ENCODE data around the gene BATF2. TPM values are rescaled to one million over a fixed set of nuclear protein-coding genes. Genes with fewer than 3 reads are reported as not detected.
A peak's percentile ranks its signal among the peaks of the same experiment; 100 is the strongest.
"Not testable (repeated sequence)": the region's sequence is repeated elsewhere in the genome, so short reads cannot be mapped to it uniquely, and the experiment has no call there.

BATF2 gene
- total RNA-seq, 4 donors from 2014 or later = 1.5 to 3.4 (median 1.6) TPM

- Histone ChIP-seq H3K9me3 (no peaks in the 10 kb centered on the region), H3K36me3 (peaks cover 0 to 10% of the 10 kb centered on the region in 2 donors), H3K27me3 (no peaks in the 10 kb centered on the region), H3K4me1 (peaks cover 0 to 25% (median 0%) of the 10 kb centered on the region in 3 donors), H3K27ac (peak overlapping the region in 3 of 4 donors; percentile 1 to 52 (median 32)), H3K4me3 (peak overlapping the region in 1 of 2 donors; percentile 28)
- WGBS, 2 donors (ENCODE audit: low coverage in 1 of 2) = 37 to 39% methylated on average over 9 to 12 of the region's 15 CpGs
- no peak for TF ChIP-seq EP300 (IDR thresholded peaks at IDR 0.05)
- TF ChIP-seq CTCF (IDR thresholded peaks at IDR 0.05) = no peak
- no peak for TF ChIP-seq POLR2A (IDR thresholded peaks at IDR 0.05)
- TF ChIP-seq POLR2AphosphoS5 (IDR thresholded peaks at IDR 0.05) = no peak
- peak; percentile 77 for ATAC-seq
Observed at GRCh38 chr11:64990222-64990923, 6.4 kb downstream of the BATF2 start.

- TF ChIP-seq POLR2AphosphoS5 (IDR thresholded peaks at IDR 0.05) (no peak), CTCF (IDR thresholded peaks at IDR 0.05) (no peak), EP300 (IDR thresholded peaks at IDR 0.05) (no peak), POLR2A (IDR thresholded peaks at IDR 0.05) (no peak)
- peak overlapping the region in 1 of 2 donors; percentile 28 for H3K4me3 ChIP-seq
- ATAC-seq = no peak
- 51% methylated on average over 4 of the region's 13 CpGs; no CpG with 5 or more reads in 1 of the 2 donors for WGBS, 2 donors (ENCODE audit: low coverage in 1 of 2)
- H3K27ac ChIP-seq = peak overlapping the region in 3 of 4 donors; percentile 1 to 52 (median 32)
- H3K4me1 ChIP-seq = peaks cover 0 to 22% (median 0%) of the 10 kb centered on the region in 3 donors
- no peaks in the 10 kb centered on the region for H3K27me3 ChIP-seq
- H3K9me3 ChIP-seq = no peaks in the 10 kb centered on the region
- H3K36me3 ChIP-seq = peaks cover 0 to 10% of the 10 kb centered on the region in 2 donors
Observed at GRCh38 chr11:64989416-64989815, 7.4 kb downstream of the BATF2 start.

- no peak for TF ChIP-seq POLR2A (IDR thresholded peaks at IDR 0.05)
- TF ChIP-seq CTCF (IDR thresholded peaks at IDR 0.05) = no peak
- TF ChIP-seq POLR2AphosphoS5 (IDR thresholded peaks at IDR 0.05) = no peak
- TF ChIP-seq EP300 (IDR thresholded peaks at IDR 0.05) = no peak
- peaks cover 0 to 10% of the 10 kb centered on the region in 2 donors for H3K36me3 ChIP-seq
- H3K4me1 ChIP-seq = peaks cover 0 to 22% (median 0%) of the 10 kb centered on the region in 3 donors
- peaks cover 6% of the 10 kb centered on the region for H3K27me3 ChIP-seq
- ATAC-seq = no peak
- no peak overlapping the region for H3K27ac ChIP-seq
- H3K4me3 ChIP-seq = no peak overlapping the region
- no peaks in the 10 kb centered on the region for H3K9me3 ChIP-seq
- WGBS, 2 donors (ENCODE audit: low coverage in 1 of 2) = 67 to 75% methylated on average over 2 to 4 of the region's 6 CpGs
Observed at GRCh38 chr11:64987998-64988854, 8.5 kb downstream of the BATF2 start.

- 64% methylated on average over 1 of the region's 5 CpGs; no CpG with 5 or more reads in 1 of the 2 donors for WGBS, 2 donors (ENCODE audit: low coverage in 1 of 2)
- H3K27me3 ChIP-seq = peaks cover 11% of the 10 kb centered on the region
- not testable (repeated sequence) for H3K36me3 ChIP-seq, H3K4me1 ChIP-seq, H3K4me3 ChIP-seq, ATAC-seq, H3K9me3 ChIP-seq, H3K27ac ChIP-seq
Observed at GRCh38 chr11:64983339-64983738, 13.4 kb downstream of the BATF2 start.

GRCh38 chr11:64976651-64977050 is 20.1 kb downstream of the BATF2 start:
- Histone ChIP-seq H3K9me3 (no peaks in the 10 kb centered on the region), H3K27me3 (peaks cover 8% of the 10 kb centered on the region), H3K4me3 (no peak overlapping the region), H3K27ac (no peak overlapping the region), H3K36me3 (no peaks in the 10 kb centered on the region), H3K4me1 (peaks cover 0 to 11% (median under 1%) of the 10 kb centered on the region in 3 donors)
- no peak for ATAC-seq
- no CpG with 5 or more reads among the region's 2 CpGs for WGBS, 2 donors (ENCODE audit: low coverage in 1 of 2)
- TF ChIP-seq EP300 (IDR thresholded peaks at IDR 0.05) (no peak), POLR2A (IDR thresholded peaks at IDR 0.05) (no peak), CTCF (IDR thresholded peaks at IDR 0.05) (no peak), POLR2AphosphoS5 (IDR thresholded peaks at IDR 0.05) (no peak)
